Measurements from ENCODE around the gene SBF2. TPM values are rescaled to one million over a fixed set of nuclear protein-coding genes. Genes with fewer than 3 reads are reported as not detected.

The SBF2 gene
- total and polyA plus RNA-seq, 9 of the 15 experiments (the other 6 are each of a cell fraction or from before 2014, with no cell fraction given): 0.80 to 9.5 (median 5.0) TPM

DNA sequence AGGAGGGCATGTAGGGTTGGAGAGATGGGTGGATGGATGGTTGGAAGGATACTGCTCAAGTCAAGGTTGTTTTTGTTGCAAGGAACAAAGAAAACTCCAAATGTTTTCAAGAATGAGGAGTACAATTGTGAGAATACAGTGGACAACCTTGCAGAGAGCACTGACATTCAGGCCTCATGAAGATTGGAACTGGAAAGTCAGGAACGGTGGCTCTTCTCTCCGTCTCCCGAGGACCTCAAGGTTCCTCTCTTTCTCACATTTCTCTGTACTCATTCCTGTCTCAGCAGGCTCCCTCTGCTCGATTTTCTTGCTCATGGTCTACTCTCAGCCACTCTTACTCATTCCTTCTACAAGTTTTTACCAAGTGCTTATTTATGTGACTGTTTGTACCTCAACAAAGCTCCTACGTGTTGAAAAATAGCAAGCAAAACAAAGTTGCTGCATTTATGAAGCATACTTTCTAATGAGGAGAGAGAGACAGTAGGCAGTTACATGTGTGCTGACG, 532.5 kb downstream of the SBF2 start:
- intact Hi-C loops (cut with micrococcal nuclease): no loop called here
- TF ChIP-seq, protein P1, sequence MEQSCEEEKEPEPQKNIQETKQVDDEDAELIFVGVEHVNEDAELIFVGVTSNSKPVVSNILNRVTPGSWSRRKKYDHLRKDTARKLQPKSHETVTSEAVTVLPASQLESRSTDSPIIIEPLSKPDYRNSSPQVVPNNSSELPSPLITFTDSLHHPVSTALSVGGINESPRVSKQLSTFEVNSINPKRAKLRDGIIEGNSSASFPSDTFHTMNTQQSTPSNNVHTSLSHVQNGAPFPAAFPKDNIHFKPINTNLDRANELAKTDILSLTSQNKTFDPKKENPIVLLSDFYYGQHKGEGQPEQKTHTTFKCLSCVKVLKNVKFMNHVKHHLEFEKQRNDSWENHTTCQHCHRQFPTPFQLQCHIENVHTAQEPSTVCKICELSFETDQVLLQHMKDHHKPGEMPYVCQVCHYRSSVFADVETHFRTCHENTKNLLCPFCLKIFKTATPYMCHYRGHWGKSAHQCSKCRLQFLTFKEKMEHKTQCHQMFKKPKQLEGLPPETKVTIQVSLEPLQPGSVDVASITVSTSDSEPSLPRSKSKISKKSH (CRISPR knock-in tag; IDR thresholded peaks at IDR 0.05): no peak
- TF ChIP-seq, protein P2, sequence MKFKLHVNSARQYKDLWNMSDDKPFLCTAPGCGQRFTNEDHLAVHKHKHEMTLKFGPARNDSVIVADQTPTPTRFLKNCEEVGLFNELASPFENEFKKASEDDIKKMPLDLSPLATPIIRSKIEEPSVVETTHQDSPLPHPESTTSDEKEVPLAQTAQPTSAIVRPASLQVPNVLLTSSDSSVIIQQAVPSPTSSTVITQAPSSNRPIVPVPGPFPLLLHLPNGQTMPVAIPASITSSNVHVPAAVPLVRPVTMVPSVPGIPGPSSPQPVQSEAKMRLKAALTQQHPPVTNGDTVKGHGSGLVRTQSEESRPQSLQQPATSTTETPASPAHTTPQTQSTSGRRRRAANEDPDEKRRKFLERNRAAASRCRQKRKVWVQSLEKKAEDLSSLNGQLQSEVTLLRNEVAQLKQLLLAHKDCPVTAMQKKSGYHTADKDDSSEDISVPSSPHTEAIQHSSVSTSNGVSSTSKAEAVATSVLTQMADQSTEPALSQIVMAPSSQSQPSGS (CRISPR knock-in tag; IDR thresholded peaks at IDR 0.05): no peak
- TF ChIP-seq, protein P3, sequence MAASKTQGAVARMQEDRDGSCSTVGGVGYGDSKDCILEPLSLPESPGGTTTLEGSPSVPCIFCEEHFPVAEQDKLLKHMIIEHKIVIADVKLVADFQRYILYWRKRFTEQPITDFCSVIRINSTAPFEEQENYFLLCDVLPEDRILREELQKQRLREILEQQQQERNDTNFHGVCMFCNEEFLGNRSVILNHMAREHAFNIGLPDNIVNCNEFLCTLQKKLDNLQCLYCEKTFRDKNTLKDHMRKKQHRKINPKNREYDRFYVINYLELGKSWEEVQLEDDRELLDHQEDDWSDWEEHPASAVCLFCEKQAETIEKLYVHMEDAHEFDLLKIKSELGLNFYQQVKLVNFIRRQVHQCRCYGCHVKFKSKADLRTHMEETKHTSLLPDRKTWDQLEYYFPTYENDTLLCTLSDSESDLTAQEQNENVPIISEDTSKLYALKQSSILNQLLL (CRISPR knock-in tag; IDR thresholded peaks at IDR 0.05; ENCODE audit: borderline replicate concordance): no peak
- TF ChIP-seq ZNF124 (CRISPR knock-in tag; IDR thresholded peaks at IDR 0.05) (no peak), ZBTB1 (CRISPR knock-in tag; IDR thresholded peaks at IDR 0.05; ENCODE audit: borderline replicate concordance, low read depth) (no peak), TBP (optimal IDR thresholded peaks at IDR 0.05; ENCODE audit: low read depth, low read length) (no peak), CBX3 (IDR thresholded peaks at IDR 0.05; ENCODE audit: borderline replicate concordance in 1 of 2, low read length in 2 of 2) (no peak), ATF7 (IDR thresholded peaks at IDR 0.05) (no peak), ZNF76 (CRISPR knock-in tag; IDR thresholded peaks at IDR 0.05; ENCODE audit: borderline replicate concordance) (no peak), ZKSCAN3 (CRISPR knock-in tag; IDR thresholded peaks at IDR 0.05) (no peak)
- TF ChIP-seq, protein P4, sequence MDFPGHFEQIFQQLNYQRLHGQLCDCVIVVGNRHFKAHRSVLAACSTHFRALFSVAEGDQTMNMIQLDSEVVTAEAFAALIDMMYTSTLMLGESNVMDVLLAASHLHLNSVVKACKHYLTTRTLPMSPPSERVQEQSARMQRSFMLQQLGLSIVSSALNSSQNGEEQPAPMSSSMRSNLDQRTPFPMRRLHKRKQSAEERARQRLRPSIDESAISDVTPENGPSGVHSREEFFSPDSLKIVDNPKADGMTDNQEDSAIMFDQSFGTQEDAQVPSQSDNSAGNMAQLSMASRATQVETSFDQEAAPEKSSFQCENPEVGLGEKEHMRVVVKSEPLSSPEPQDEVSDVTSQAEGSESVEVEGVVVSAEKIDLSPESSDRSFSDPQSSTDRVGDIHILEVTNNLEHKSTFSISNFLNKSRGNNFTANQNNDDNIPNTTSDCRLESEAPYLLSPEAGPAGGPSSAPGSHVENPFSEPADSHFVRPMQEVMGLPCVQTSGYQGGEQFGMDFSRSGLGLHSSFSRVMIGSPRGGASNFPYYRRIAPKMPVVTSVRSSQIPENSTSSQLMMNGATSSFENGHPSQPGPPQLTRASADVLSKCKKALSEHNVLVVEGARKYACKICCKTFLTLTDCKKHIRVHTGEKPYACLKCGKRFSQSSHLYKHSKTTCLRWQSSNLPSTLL (IDR thresholded peaks at IDR 0.05): no peak
- TF ChIP-seq, protein P5, sequence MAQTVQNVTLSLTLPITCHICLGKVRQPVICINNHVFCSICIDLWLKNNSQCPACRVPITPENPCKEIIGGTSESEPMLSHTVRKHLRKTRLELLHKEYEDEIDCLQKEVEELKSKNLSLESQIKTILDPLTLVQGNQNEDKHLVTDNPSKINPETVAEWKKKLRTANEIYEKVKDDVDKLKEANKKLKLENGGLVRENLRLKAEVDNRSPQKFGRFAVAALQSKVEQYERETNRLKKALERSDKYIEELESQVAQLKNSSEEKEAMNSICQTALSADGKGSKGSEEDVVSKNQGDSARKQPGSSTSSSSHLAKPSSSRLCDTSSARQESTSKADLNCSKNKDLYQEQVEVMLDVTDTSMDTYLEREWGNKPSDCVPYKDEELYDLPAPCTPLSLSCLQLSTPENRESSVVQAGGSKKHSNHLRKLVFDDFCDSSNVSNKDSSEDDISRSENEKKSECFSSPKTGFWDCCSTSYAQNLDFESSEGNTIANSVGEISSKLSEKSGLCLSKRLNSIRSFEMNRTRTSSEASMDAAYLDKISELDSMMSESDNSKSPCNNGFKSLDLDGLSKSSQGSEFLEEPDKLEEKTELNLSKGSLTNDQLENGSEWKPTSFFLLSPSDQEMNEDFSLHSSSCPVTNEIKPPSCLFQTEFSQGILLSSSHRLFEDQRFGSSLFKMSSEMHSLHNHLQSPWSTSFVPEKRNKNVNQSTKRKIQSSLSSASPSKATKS (CRISPR knock-in tag; IDR thresholded peaks at IDR 0.05): no peak

More for the DNA sequence above, 532.5 kb downstream of the SBF2 start:
- Histone ChIP-seq H2AFZ (ENCODE audit: low read depth, low read length) (no peak overlapping the region), H3K4me3 (no peak overlapping the region), H4K20me1 (replicated peaks; ENCODE audit: control insufficient read depth, insufficient read depth, low read length) (no peaks in the 10 kb centered on the region; the same call in 1 of the 2 replicates), H3K9me1 (ENCODE audit: control insufficient read depth, insufficient read depth, low read length) (peaks cover 7% of the 10 kb centered on the region), H3K4me2 (ENCODE audit: insufficient read depth, low read length) (no peak overlapping the region), H3K9ac (ENCODE audit: insufficient read depth in 1 of 2, low read depth in 2 of 2, low read length in 2 of 2) (no peak overlapping the region), H3K4me1 (replicated peaks in 1 of 2; ENCODE audit: control insufficient read depth in 2 of 2, insufficient read depth in 2 of 2, low read length in 2 of 2) (peaks cover 22 to 23% of the 10 kb centered on the region in 2 experiments), H3K9me3 (replicated peaks; ENCODE audit: control insufficient read depth, insufficient read depth, low read depth, low read length) (no peaks in the 10 kb centered on the region), H3K36me3 (ENCODE audit: control insufficient read depth, insufficient read depth, low read length) (no peaks in the 10 kb centered on the region), H3K79me2 (ENCODE audit: control insufficient read depth, insufficient read depth, low read length) (no peaks in the 10 kb centered on the region), H3K27me3 (ENCODE audit: control insufficient read depth in 2 of 2, insufficient read depth in 2 of 2, low read length in 2 of 2) (no peaks in the 10 kb centered on the region), H3K27ac (ENCODE audit: extremely low read depth, low read depth, low read length) (no peak overlapping the region)
- WGBS (ENCODE audit: insufficient coverage, low coverage, missing lambda C conversion rate): 34% methylated on average over 6 of the region's 6 CpGs
- no TSS peak for BruUV-seq (replicated peaks)
- no peak for FAIRE-seq
- POLR2A ChIA-PET: no interaction called here
- in situ Hi-C loops (cut with MboI): loop anchor here (5.0 to 10.0 kb wide), 2 partner anchors 206 to 553 kb away; no protein-coding TSS in a partner anchor
- no peak for ATAC-seq
- CTCF ChIA-PET (ENCODE audit: low intra/inter-chr PET ratio): no interaction called here
- DNase-seq (ENCODE audit: extremely low read depth in 1 of 4, low spot score in 3 of 4): no peak
